Gastroesophageal sphincter (tissue), 4 donors: ENCODE data around the gene NLE1. TPM values are rescaled to one million over a fixed set of nuclear protein-coding genes. Genes with fewer than 3 reads are reported as not detected.

Source experiments
- ATAC-seq: fragments of 150-250 bp; one replicate; pipeline ENCODE4 v1.9.1; 2016; ENCODE audit warnings: mild to moderate bottlenecking, moderate library complexity
- H3K27ac ChIP-seq, 4 donors: fragments of 200-600 bp; sonication (generic) in 3 of 4; 1 replicate in 3 of 4; 2 replicates in 1 of 4; pipeline ENCODE4 v1.5.1; 2016 to 2019
- H3K27me3 ChIP-seq: fragments of 200-600 bp; sonication (generic); one replicate; pipeline ENCODE4 v1.5.1; 2019
- H3K36me3 ChIP-seq, 2 donors: fragments of 200-600 bp; sonication (generic); one replicate each; pipeline ENCODE4 v1.5.1; 2019; ENCODE audit warnings: control low read depth in 1 of 2
- H3K4me1 ChIP-seq, 3 donors: fragments of 200-600 bp; sonication (generic); 1 replicate in 2 of 3; 2 replicates in 1 of 3; pipeline ENCODE4 v1.5.1; 2016 to 2019; ENCODE audit warnings: control low read depth in 2 of 3
- H3K4me3 ChIP-seq, 2 donors: fragments of 200-600 bp; sonication (generic); one replicate each; pipeline ENCODE4 v1.5.1; 2019; ENCODE audit warnings: mild to moderate bottlenecking in 1 of 2, moderate library complexity in 1 of 2
- H3K9me3 ChIP-seq, 3 donors: fragments of 200-600 bp; sonication (generic); one replicate each; pipeline ENCODE4 v1.5.1; 2017 to 2019; ENCODE audit warnings: control low read depth in 2 of 3
- EP300 ChIP-seq: sonication (generic); formaldehyde crosslinking; IDR thresholded peaks from one replicate; pipeline ENCODE4 v1.6.1; 2017; ENCODE audit warnings: antibody characterized with exemption, mild to moderate bottlenecking
- POLR2A ChIP-seq, 2 donors: fragments of 450-650 bp; IDR thresholded peaks; one replicate each; pipeline ENCODE4 v1.6.1; 2017; ENCODE audit warnings: antibody characterized with exemption in 2 of 2, mild to moderate bottlenecking in 2 of 2, moderate library complexity in 1 of 2
- POLR2AphosphoS5 ChIP-seq: sonication (generic); formaldehyde crosslinking; IDR thresholded peaks from one replicate; pipeline ENCODE4 v1.6.1; 2017; ENCODE audit warnings: antibody characterized with exemption
- WGBS, 2 donors: methylation state at CpG; one replicate each; pipeline ENCODE4 v1.1.5; 2018; ENCODE audit warnings: low coverage in 1 of 2; 5-methylcytosine and 5-hydroxymethylcytosine counted together
- total RNA-seq, 4 donors: library from RNA; depleted of rRNA; stranded (reverse); fragments of >200 nt; gene quantifications; one replicate each; pipeline ENCODE4 v1.1.0, GENCODE V29; 2016
- TF ChIP-seq, protein P1 (sequence below), 4 experiments: fragments of 200-600 bp in 2 of 4; fragments of 450-650 bp in 2 of 4; sonication (generic) in 1 of 4; IDR thresholded peaks; one replicate each; pipeline ENCODE4 v1.5.1; 2017 to 2019; ENCODE audit warnings: antibody characterized with exemption in 4 of 4, mild to moderate bottlenecking in 2 of 4, moderate library complexity in 2 of 4

Gene NLE1
- total RNA-seq, 4 donors from 2014 or later, result 7.6 to 12.3 (median 9.3) TPM

DNA sequence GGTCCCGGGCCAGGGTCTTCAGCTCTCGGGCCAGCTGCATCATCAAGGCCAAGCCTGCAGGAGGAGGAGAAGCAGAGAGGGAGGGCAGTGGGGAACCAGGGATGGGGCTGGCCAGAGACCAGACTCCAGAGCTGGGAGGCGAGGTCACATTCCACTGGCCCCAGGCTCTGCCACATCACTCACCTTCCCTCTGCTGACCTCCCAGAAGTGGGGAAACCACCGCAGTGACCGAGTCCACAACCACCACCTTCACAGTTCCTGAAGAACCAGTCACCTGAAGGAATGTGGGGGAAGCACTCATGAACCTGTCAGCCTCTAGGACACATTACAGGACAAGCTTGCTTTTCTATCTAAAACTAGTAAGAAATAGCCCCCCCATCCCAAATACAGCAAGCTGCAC is 38.8 kb downstream of the NLE1 start:
- no peak for ATAC-seq
- peaks cover 0 to 91% of the 10 kb centered on the region in 2 donors for H3K36me3 ChIP-seq
- no peaks in the 10 kb centered on the region for H3K27me3 ChIP-seq
- 81 to 100% methylated on average over 1 to 5 of the region's 5 CpGs for WGBS, 2 donors
- H3K4me3 ChIP-seq, result no peak overlapping the region
- TF ChIP-seq POLR2A (IDR thresholded peaks at IDR 0.05), result no peak
- no peak overlapping the region for H3K27ac ChIP-seq
- no peaks in the 10 kb centered on the region for H3K4me1 ChIP-seq
- H3K9me3 ChIP-seq, result peaks cover 0 to 4% (median 0%) of the 10 kb centered on the region in 3 donors

DNA sequence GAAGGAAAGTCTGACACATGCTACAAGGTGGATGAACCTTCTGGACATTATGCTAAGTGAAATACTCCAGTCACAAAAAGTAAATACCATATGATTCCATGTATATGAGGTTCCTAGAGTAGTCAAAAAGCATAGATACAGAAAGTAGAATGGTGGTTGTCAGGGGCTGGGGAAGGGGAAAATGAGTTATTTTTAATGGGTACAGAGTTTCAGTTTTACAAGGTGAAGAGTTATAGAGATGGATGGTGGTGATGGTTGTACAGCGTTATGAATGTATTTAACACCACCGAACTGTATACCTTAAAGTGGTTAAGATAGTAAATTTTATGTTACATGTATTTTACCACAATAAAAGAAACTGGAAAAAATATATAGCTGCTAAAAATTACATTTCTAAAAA is 40.4 kb downstream of the NLE1 start:
- peaks cover 0 to 4% (median 0%) of the 10 kb centered on the region in 3 donors for H3K9me3 ChIP-seq
- H3K4me3 ChIP-seq, result no peak overlapping the region
- H3K27me3 ChIP-seq, result no peaks in the 10 kb centered on the region
- H3K4me1 ChIP-seq, result no peaks in the 10 kb centered on the region
- TF ChIP-seq, protein P1, sequence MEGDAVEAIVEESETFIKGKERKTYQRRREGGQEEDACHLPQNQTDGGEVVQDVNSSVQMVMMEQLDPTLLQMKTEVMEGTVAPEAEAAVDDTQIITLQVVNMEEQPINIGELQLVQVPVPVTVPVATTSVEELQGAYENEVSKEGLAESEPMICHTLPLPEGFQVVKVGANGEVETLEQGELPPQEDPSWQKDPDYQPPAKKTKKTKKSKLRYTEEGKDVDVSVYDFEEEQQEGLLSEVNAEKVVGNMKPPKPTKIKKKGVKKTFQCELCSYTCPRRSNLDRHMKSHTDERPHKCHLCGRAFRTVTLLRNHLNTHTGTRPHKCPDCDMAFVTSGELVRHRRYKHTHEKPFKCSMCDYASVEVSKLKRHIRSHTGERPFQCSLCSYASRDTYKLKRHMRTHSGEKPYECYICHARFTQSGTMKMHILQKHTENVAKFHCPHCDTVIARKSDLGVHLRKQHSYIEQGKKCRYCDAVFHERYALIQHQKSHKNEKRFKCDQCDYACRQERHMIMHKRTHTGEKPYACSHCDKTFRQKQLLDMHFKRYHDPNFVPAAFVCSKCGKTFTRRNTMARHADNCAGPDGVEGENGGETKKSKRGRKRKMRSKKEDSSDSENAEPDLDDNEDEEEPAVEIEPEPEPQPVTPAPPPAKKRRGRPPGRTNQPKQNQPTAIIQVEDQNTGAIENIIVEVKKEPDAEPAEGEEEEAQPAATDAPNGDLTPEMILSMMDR (IDR thresholded peaks at IDR 0.05), result no peak
- TF ChIP-seq POLR2A (IDR thresholded peaks at IDR 0.05), result no peak
- TF ChIP-seq POLR2AphosphoS5, result no peak
- TF ChIP-seq EP300, result no peak
- no peak overlapping the region for H3K27ac ChIP-seq
- no peak for ATAC-seq
- WGBS, 2 donors, result 94 to 100% methylated on average over 2 of the region's 2 CpGs
- H3K36me3 ChIP-seq, result peaks cover 0 to 91% of the 10 kb centered on the region in 2 donors

DNA sequence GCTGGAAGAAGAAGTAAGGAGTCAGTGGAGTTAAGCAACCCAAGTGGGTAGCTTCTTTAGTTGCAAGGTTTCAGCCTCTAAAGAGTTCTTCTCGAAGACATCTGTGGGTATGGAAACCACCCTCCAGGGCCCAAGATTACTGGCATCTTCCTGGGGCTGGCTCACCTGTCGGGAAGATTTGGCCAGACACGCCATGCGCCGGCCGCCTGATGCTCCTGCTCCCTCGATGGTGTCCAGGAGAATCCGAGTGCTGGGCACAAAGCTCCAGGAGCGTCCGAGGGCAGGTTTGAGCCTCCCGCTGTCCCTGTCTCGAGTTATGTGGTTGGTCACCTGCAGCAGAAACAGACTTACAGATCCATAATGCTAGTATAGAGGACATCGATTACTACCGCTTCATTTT is 41.1 kb downstream of the NLE1 start:
- no peaks in the 10 kb centered on the region for H3K4me1 ChIP-seq
- H3K27ac ChIP-seq, result no peak overlapping the region
- H3K27me3 ChIP-seq, result no peaks in the 10 kb centered on the region
- H3K36me3 ChIP-seq, result peaks cover 0 to 84% of the 10 kb centered on the region in 2 donors
- no peak for ATAC-seq
- TF ChIP-seq POLR2A (IDR thresholded peaks at IDR 0.05) (no peak), POLR2AphosphoS5 (no peak), EP300 (no peak)
- TF ChIP-seq, protein P1 (IDR thresholded peaks at IDR 0.05), result no peak
- WGBS, 2 donors, result 83 to 90% methylated on average over 1 to 2 of the region's 14 CpGs
- no peak overlapping the region for H3K4me3 ChIP-seq
- H3K9me3 ChIP-seq, result peaks cover 0 to under 1% (median 0%) of the 10 kb centered on the region in 3 donors

DNA sequence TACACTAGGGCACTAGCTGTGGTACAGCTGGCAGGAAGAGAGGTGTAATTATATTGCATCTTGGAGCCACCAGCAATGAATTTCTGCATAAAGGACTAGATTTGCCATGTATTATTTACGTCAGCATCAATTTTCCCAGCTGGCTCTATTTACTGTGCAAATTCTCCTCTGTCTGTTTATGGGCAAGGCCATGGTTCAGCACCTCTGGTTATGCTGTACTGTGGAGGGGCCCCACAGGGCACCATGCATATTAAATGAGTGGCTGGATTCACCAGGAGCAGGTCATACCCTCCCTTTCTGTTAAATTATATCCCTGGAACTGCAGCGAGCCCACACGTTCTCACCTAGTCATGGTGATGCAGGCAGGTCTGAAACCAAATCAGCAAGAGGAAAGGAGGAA is 42.2 kb downstream of the NLE1 start:
- no peaks in the 10 kb centered on the region for H3K27me3 ChIP-seq
- TF ChIP-seq POLR2AphosphoS5 (no peak), POLR2A (IDR thresholded peaks at IDR 0.05) (no peak), EP300 (no peak)
- TF ChIP-seq, protein P1 (IDR thresholded peaks at IDR 0.05), result no peak
- H3K27ac ChIP-seq, result no peak overlapping the region
- H3K4me1 ChIP-seq, result no peaks in the 10 kb centered on the region
- H3K9me3 ChIP-seq, result no peaks in the 10 kb centered on the region
- no peak overlapping the region for H3K4me3 ChIP-seq
- no peak for ATAC-seq
- H3K36me3 ChIP-seq, result peaks cover 0 to 73% of the 10 kb centered on the region in 2 donors
- 69 to 75% methylated on average over 1 to 2 of the region's 3 CpGs for WGBS, 2 donors

DNA sequence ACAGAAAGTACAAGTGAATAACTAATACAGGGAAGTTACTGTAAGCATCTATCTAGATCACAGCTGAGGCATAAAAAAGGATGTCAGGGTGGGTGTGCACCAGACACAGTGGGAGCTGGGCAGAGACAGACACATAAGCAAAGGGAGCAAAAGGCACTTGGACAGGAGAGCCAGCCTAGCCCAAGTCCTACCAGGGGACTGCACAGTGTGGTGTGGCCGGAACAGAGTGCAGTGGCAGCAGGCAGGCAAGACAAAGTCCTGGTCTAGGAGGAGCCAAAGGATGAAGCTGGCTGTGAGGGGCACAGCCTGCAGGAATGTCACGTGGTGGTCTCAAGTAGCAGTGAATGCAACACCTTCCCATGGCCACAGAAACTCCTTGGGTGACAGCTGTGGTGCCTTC is 44.3 kb downstream of the NLE1 start:
- no peak overlapping the region for H3K4me3 ChIP-seq
- no peak for TF ChIP-seq POLR2AphosphoS5
- H3K4me1 ChIP-seq, result no peaks in the 10 kb centered on the region
- H3K9me3 ChIP-seq, result no peaks in the 10 kb centered on the region
- no peaks in the 10 kb centered on the region for H3K27me3 ChIP-seq
- ATAC-seq, result no peak
- WGBS, 2 donors, result 56 to 80% methylated on average over 1 to 2 of the region's 2 CpGs
- peaks cover 0 to 53% of the 10 kb centered on the region in 2 donors for H3K36me3 ChIP-seq
- no peak overlapping the region for H3K27ac ChIP-seq

DNA sequence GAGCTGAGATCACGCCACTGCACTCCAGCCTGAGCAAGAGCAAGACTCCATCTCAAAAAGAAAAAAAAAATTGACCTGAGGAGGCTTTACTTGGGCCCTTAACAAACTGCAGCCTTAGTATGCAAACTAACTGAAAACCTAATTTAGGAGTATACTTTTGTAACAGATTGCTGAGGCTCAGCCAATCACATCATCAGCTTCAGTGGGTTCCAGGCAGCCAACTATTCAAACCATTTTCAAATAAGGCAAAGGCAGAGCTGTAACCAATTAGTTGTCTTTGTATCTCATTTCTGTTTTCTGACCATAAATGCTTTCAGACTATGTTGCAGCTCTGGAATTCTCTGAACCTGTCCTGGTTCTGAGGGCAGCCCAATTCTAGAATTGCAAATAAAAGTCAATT is 46.4 kb downstream of the NLE1 start:
- Histone ChIP-seq H3K9me3 (no peaks in the 10 kb centered on the region), H3K27me3 (no peaks in the 10 kb centered on the region), H3K36me3 (peaks cover 0 to 32% of the 10 kb centered on the region in 2 donors), H3K4me1 (no peaks in the 10 kb centered on the region), H3K4me3 (no peak overlapping the region), H3K27ac (no peak overlapping the region)
- ATAC-seq, result no peak
- WGBS, 2 donors, result 100% methylated on average over 1 of the region's 1 CpG; no CpG with 5 or more reads in 1 of the 2 donors
- TF ChIP-seq EP300, result no peak
- TF ChIP-seq POLR2AphosphoS5, result no peak
- TF ChIP-seq, protein P1 (IDR thresholded peaks at IDR 0.05), result no peak
- TF ChIP-seq POLR2A (IDR thresholded peaks at IDR 0.05), result no peak
